22Rv1 (cell line): ENCODE data around the gene BCAS4.

Experiments used
- H3K27ac ChIP-seq: fragments of 450-650 bp; 2 replicates; pipeline ENCODE4 v1.5.1; 2017
- CTCF ChIP-seq: fragments of 450-650 bp; IDR thresholded peaks from 2 replicates; pipeline ENCODE4 v1.5.1; 2017; ENCODE audit warnings: mild to moderate bottlenecking
- ZFX ChIP-seq: fragments of 450-650 bp; IDR thresholded peaks from 2 replicates; pipeline ENCODE4 v1.6.1; 2017; ENCODE audit warnings: antibody characterized with exemption, borderline replicate concordance

The BCAS4 gene

GRCh38 chr20:50817776-50818172, 22.9 kb downstream of the BCAS4 start:
- H3K27ac ChIP-seq: peak overlapping the region; percentile 48; the same call in 1 of the 2 replicates
- TF ChIP-seq CTCF: no peak
- TF ChIP-seq ZFX: no peak

- TF ChIP-seq CTCF (no peak), ZFX (no peak)
- H3K27ac ChIP-seq: no peak overlapping the region
Measured at GRCh38 chr20:50819349-50819748, 24.5 kb downstream of the BCAS4 start.

- no peak overlapping the region for H3K27ac ChIP-seq
- no peak for TF ChIP-seq ZFX
Measured at GRCh38 chr20:50820515-50821256, 25.8 kb downstream of the BCAS4 start.

- no peak for TF ChIP-seq ZFX
- no peak for TF ChIP-seq CTCF
- H3K27ac ChIP-seq: no peak overlapping the region
Measured at GRCh38 chr20:50821257-50821921, 26.5 kb downstream of the BCAS4 start.

- no peak overlapping the region for H3K27ac ChIP-seq
- TF ChIP-seq CTCF (no peak), ZFX (no peak)
Measured at GRCh38 chr20:50821994-50822393, 27.1 kb downstream of the BCAS4 start.

- peak overlapping the region; percentile 61; the same call in 1 of the 2 replicates for H3K27ac ChIP-seq
- TF ChIP-seq ZFX (no peak), CTCF (no peak)
Measured at GRCh38 chr20:50823319-50823718, 28.5 kb downstream of the BCAS4 start.

GRCh38 chr20:50824137-50824536, 29.3 kb downstream of the BCAS4 start:
- TF ChIP-seq CTCF: no peak
- TF ChIP-seq ZFX: no peak
- peak overlapping the region; percentile 61 for H3K27ac ChIP-seq

- TF ChIP-seq CTCF: no peak
- TF ChIP-seq ZFX: no peak
- no peak overlapping the region for H3K27ac ChIP-seq
Measured at GRCh38 chr20:50826121-50826520, 31.3 kb downstream of the BCAS4 start.
